ENCODE data around the gene LILRB2. TPM values are rescaled to one million over a fixed set of nuclear protein-coding genes. Genes with fewer than 3 reads are reported as not detected.
"Not testable (repeated sequence)": the region's sequence is repeated elsewhere in the genome, so short reads cannot be mapped to it uniquely, and the experiment has no call there.

The LILRB2 gene
- 10 to 100 TPM in 1 of 7 donors, 1 to 10 TPM in 5, under 1 TPM in 1; 0.24 to 15.1 (median 2.1) TPM for total RNA-seq
- polyA plus RNA-seq = 1 to 10 TPM; 1.3 to 2.6 TPM
- long read RNA-seq, donor 1, partial matches to known transcripts = 0 of 1 reads
- long read RNA-seq, donor 1, other reads (novel, unspliced or antisense) = 1 of 1 reads
- long read RNA-seq, donor 2 = 0 reads
- long read RNA-seq, donor 3, transcript LILRB2-204 (14 exons, 2,286 nt) = minor isoform, 5 of 26 reads
- long read RNA-seq, donor 3, transcript LILRB2-201 (14 exons, 2,397 nt) = major isoform, 6 of 26 reads
- long read RNA-seq, donor 3, partial matches to known transcripts = 8 of 26 reads
- long read RNA-seq, donor 3, other reads (novel, unspliced or antisense) = 7 of 26 reads

GRCh38 chr19:54281007-54281728 lies at the start of gene LILRB2:
TSS of gene LILRB2 (minus strand) at chr19:54281110. CDS start at chr19:54280496, 614 bp downstream.
- no peaks in the 10 kb centered on the region for H3K27me3 ChIP-seq
- H3K4me3 ChIP-seq = no peak within 1 kb of the TSS
- TF ChIP-seq CTCF (IDR thresholded peaks at IDR 0.05) (no peak), EP300 (IDR thresholded peaks at IDR 0.05) (no peak), POLR2A (IDR thresholded peaks at IDR 0.05) (no peak)
- no peaks in the 10 kb centered on the region for H3K4me1 ChIP-seq (ENCODE audit: insufficient read depth)
- H3K9me3 ChIP-seq = no peaks in the 10 kb centered on the region
- 61 to 71% (median 68%) methylated on average over 12 of the region's 12 CpGs for WGBS, 3 donors
- H3K27ac ChIP-seq = no peak within 1 kb of the TSS
- intact Hi-C loops (cut with DNase I) = loop anchor here in 2 of 4 donors (2.0 to 5.0 kb wide), 2 partner anchors 306 to 351 kb away; partner anchors contain the start of gene LILRB1 (in 1 of the 2)
- no peaks in the 10 kb centered on the region for H3K36me3 ChIP-seq
- DNase-seq = no peak

GRCh38 chr19:54329476-54330165 lies 48.7 kb upstream of the LILRB2 start:
- DNase-seq = no peak
- Histone ChIP-seq H3K9me3 (no peaks in the 10 kb centered on the region), H3K27me3 (no peaks in the 10 kb centered on the region), H3K4me1 (ENCODE audit: insufficient read depth) (no peaks in the 10 kb centered on the region), H3K27ac (no peak overlapping the region), H3K4me3 (no peak overlapping the region), H3K36me3 (no peaks in the 10 kb centered on the region)
- TF ChIP-seq CTCF (IDR thresholded peaks at IDR 0.05) = no peak
- no peak for TF ChIP-seq EP300 (IDR thresholded peaks at IDR 0.05)
- WGBS, 3 donors = 69 to 84% (median 75%) methylated on average over 14 of the region's 14 CpGs
- intact Hi-C loops (cut with DNase I) = no loop called here

GRCh38 chr19:54328781-54329180 lies 47.9 kb upstream of the LILRB2 start:
- intact Hi-C loops (cut with DNase I); H3K27ac ChIP-seq; H3K9me3 ChIP-seq; H3K27me3 ChIP-seq; H3K36me3 ChIP-seq; H3K4me3 ChIP-seq; DNase-seq; H3K4me1 ChIP-seq (ENCODE audit: insufficient read depth): not testable (repeated sequence)
- 59 to 70% (median 61%) methylated on average over 5 of the region's 5 CpGs for WGBS, 3 donors

- DNase-seq = no peak
- no peaks in the 10 kb centered on the region for H3K9me3 ChIP-seq
- intact Hi-C loops (cut with DNase I) = no loop called here
These were observed 44.7 kb upstream of the LILRB2 start for GRCh38 chr19:54325631-54326030.

GRCh38 chr19:54325194-54325621 lies 44.3 kb upstream of the LILRB2 start:
- H3K36me3 ChIP-seq = no peaks in the 10 kb centered on the region
- no peak overlapping the region for H3K4me3 ChIP-seq
- WGBS, 3 donors = 4% methylated on average over 4 of the region's 4 CpGs
- TF ChIP-seq POLR2A (IDR thresholded peaks at IDR 0.05) (no peak), CTCF (IDR thresholded peaks at IDR 0.05) (no peak)
- DNase-seq = no peak
- no peak overlapping the region for H3K27ac ChIP-seq
- intact Hi-C loops (cut with DNase I) = no loop called here
- H3K9me3 ChIP-seq = no peaks in the 10 kb centered on the region
- peaks cover 2% of the 10 kb centered on the region for H3K27me3 ChIP-seq
- H3K4me1 ChIP-seq (ENCODE audit: insufficient read depth) = no peaks in the 10 kb centered on the region

More at GRCh38 chr19:54325631-54326030, 44.7 kb upstream of the LILRB2 start:
- no peaks in the 10 kb centered on the region for H3K36me3 ChIP-seq
- TF ChIP-seq POLR2A (IDR thresholded peaks at IDR 0.05) (no peak), EP300 (IDR thresholded peaks at IDR 0.05) (no peak)
- no peak overlapping the region for H3K27ac ChIP-seq
- H3K4me1 ChIP-seq (ENCODE audit: insufficient read depth) = no peaks in the 10 kb centered on the region
- H3K4me3 ChIP-seq = no peak overlapping the region
- peaks cover 2% of the 10 kb centered on the region for H3K27me3 ChIP-seq
- WGBS, 3 donors = 70 to 76% (median 71%) methylated on average over 5 of the region's 5 CpGs
